Astrocyte (in vitro differentiated cells and primary cell): Measurements from ENCODE around the gene IFT20. TPM values are rescaled to one million over a fixed set of nuclear protein-coding genes. Genes with fewer than 3 reads are reported as not detected.

Experiments
- DNase-seq: peaks from one replicate; pipeline ENCODE4 v3.0.0-alpha.2; 2010; ENCODE audit warnings: low read depth
- FAIRE-seq: peaks from 2 replicates; lab custom pipeline; 2011; peaks lifted over from hg19 to GRCh38; lab: Jason Lieb, UNC
- H2AFZ ChIP-seq: 2 replicates; pipeline ENCODE4 v1.6.0; 2012; ENCODE audit warnings: low read depth, low read length, inconsistent platforms
- H3K27ac ChIP-seq: 2 replicates; pipeline ENCODE4 v1.5.1; 2011; ENCODE audit warnings: low read depth, low read length, inconsistent platforms
- H3K27me3 ChIP-seq: 2 replicates; pipeline ENCODE4 v1.6.0; 2011; ENCODE audit warnings: low read length, inconsistent platforms; ENCODE audit not compliant: insufficient read depth
- H3K36me3 ChIP-seq: 2 replicates; pipeline ENCODE4 v1.5.1; 2011; ENCODE audit warnings: low read length, inconsistent platforms; ENCODE audit not compliant: insufficient read depth
- H3K4me1 ChIP-seq: 2 replicates; pipeline ENCODE4 v1.5.1; 2011; ENCODE audit warnings: low read length, inconsistent platforms; ENCODE audit not compliant: insufficient read depth
- H3K4me2 ChIP-seq: 2 replicates; pipeline ENCODE4 v1.6.0; 2012; ENCODE audit warnings: low read length, inconsistent platforms
- H3K4me3 ChIP-seq: 2 replicates; pipeline ENCODE4 v1.5.1; 2011; ENCODE audit warnings: low read depth, mild to moderate bottlenecking, low read length, inconsistent platforms; ENCODE audit not compliant: insufficient read depth
- H3K79me2 ChIP-seq: 2 replicates; pipeline ENCODE4 v1.6.0; 2012; ENCODE audit warnings: mild to moderate bottlenecking, low read length, inconsistent platforms; ENCODE audit not compliant: insufficient read depth
- H3K9ac ChIP-seq: 2 replicates; pipeline ENCODE4 v1.6.0; 2012; ENCODE audit warnings: mild to moderate bottlenecking, low read length, inconsistent platforms
- H3K9me3 ChIP-seq: 2 replicates; pipeline ENCODE4 v1.5.1; 2012; ENCODE audit warnings: low read depth, mild to moderate bottlenecking, low read length, inconsistent platforms; ENCODE audit not compliant: insufficient read depth
- H4K20me1 ChIP-seq: 2 replicates; pipeline ENCODE4 v1.6.0; 2012; ENCODE audit warnings: low read length, inconsistent platforms; ENCODE audit not compliant: insufficient read depth
- H3K27ac Mint-ChIP-seq: one replicate; pipeline ENCODE4 v1.8.0; 2021; ENCODE audit warnings: mild to moderate bottlenecking, mixed read lengths; ENCODE audit not compliant: unreplicated experiment
- H3K27me3 Mint-ChIP-seq: one replicate; pipeline ENCODE4 v1.8.0; 2021; ENCODE audit warnings: low read depth, mixed read lengths; ENCODE audit not compliant: unreplicated experiment
- H3K36me3 Mint-ChIP-seq: one replicate; pipeline ENCODE4 v1.8.0; 2021; ENCODE audit warnings: low read depth, mixed read lengths; ENCODE audit not compliant: unreplicated experiment
- H3K4me1 Mint-ChIP-seq: one replicate; pipeline ENCODE4 v1.8.0; 2021; ENCODE audit warnings: low read depth, mixed read lengths; ENCODE audit not compliant: unreplicated experiment
- H3K4me3 Mint-ChIP-seq: one replicate; pipeline ENCODE4 v1.8.0; 2021; ENCODE audit warnings: mild to moderate bottlenecking, moderate library complexity, mixed read lengths; ENCODE audit not compliant: unreplicated experiment
- H3K9me3 Mint-ChIP-seq: one replicate; pipeline ENCODE4 v1.8.0; 2021; ENCODE audit warnings: mild to moderate bottlenecking, mixed read lengths; ENCODE audit not compliant: unreplicated experiment
- CTCF ChIP-seq: IDR thresholded peaks from 2 replicates; pipeline ENCODE4 v1.5.1; 2011; ENCODE audit warnings: low read depth, mild to moderate bottlenecking, inconsistent platforms, low read length, moderate library complexity; ENCODE audit not compliant: insufficient read depth
- EZH2 ChIP-seq: IDR thresholded peaks from 2 replicates; pipeline ENCODE4 v1.6.1; 2012; ENCODE audit warnings: mild to moderate bottlenecking, low read length, inconsistent platforms; ENCODE audit not compliant: insufficient read depth
- total RNA-seq: library from RNA; stranded (reverse); gene quantifications from 2 replicates; pipeline ENCODE4 v1.2.1, GENCODE V29; 2021

Gene IFT20
- total RNA-seq, 1 donor from 2014 or later = 70.4 TPM

- Mint-ChIP-seq H3K9me3 (peaks cover 2% of the 10 kb centered on the region), H3K4me1 (peaks cover 32% of the 10 kb centered on the region), H3K27ac (peak overlapping the region; percentile 26), H3K36me3 (peaks cover 20% of the 10 kb centered on the region), H3K27me3 (no peaks in the 10 kb centered on the region), H3K4me3 (no peak overlapping the region)
- peaks cover 75% of the 10 kb centered on the region for H4K20me1 ChIP-seq
- H3K4me2 ChIP-seq = no peak overlapping the region
- H3K36me3 ChIP-seq = peaks cover 44% of the 10 kb centered on the region
- peaks cover 65% of the 10 kb centered on the region for H3K79me2 ChIP-seq
- FAIRE-seq (no peak), DNase-seq (no peak)
- H3K9me3 ChIP-seq = no peaks in the 10 kb centered on the region
- H3K4me1 ChIP-seq = peaks cover 43% of the 10 kb centered on the region
- no peak overlapping the region for H2AFZ ChIP-seq
- H3K9ac ChIP-seq = no peak overlapping the region
- no peak overlapping the region for H3K27ac ChIP-seq
- no peak for TF ChIP-seq CTCF
- no peak for TF ChIP-seq EZH2
- H3K27me3 ChIP-seq = no peaks in the 10 kb centered on the region
- H3K4me3 ChIP-seq = no peak overlapping the region
Observed at GRCh38 chr17:28342313-28342712, 7.0 kb upstream of the IFT20 start.

- no peak overlapping the region for H3K27ac ChIP-seq
- peaks cover 80% of the 10 kb centered on the region for H4K20me1 ChIP-seq
- peaks cover 73% of the 10 kb centered on the region for H3K79me2 ChIP-seq
- H3K4me2 ChIP-seq = no peak overlapping the region
- Mint-ChIP-seq H3K4me1 (peaks cover 30% of the 10 kb centered on the region), H3K4me3 (no peak overlapping the region), H3K27ac (no peak overlapping the region), H3K36me3 (peaks cover 17% of the 10 kb centered on the region), H3K27me3 (no peaks in the 10 kb centered on the region), H3K9me3 (no peaks in the 10 kb centered on the region)
- FAIRE-seq = no peak
- no peaks in the 10 kb centered on the region for H3K9me3 ChIP-seq
- no peak overlapping the region for H3K4me3 ChIP-seq
- no peak for TF ChIP-seq EZH2
- no peaks in the 10 kb centered on the region for H3K27me3 ChIP-seq
- H2AFZ ChIP-seq = no peak overlapping the region
- no peak for DNase-seq
- H3K9ac ChIP-seq = no peak overlapping the region
- peaks cover 42% of the 10 kb centered on the region for H3K4me1 ChIP-seq
- H3K36me3 ChIP-seq = peaks cover 44% of the 10 kb centered on the region
Observed at GRCh38 chr17:28341516-28341915, 6.2 kb upstream of the IFT20 start.

GRCh38 chr17:28340374-28340773 is 5.1 kb upstream of the IFT20 start:
- Mint-ChIP-seq H3K9me3 (no peaks in the 10 kb centered on the region), H3K4me3 (no peak overlapping the region), H3K27ac (no peak overlapping the region), H3K4me1 (peaks cover 23% of the 10 kb centered on the region), H3K36me3 (peaks cover 17% of the 10 kb centered on the region), H3K27me3 (no peaks in the 10 kb centered on the region)
- FAIRE-seq (no peak), DNase-seq (no peak)
- H3K79me2 ChIP-seq = peaks cover 81% of the 10 kb centered on the region
- no peaks in the 10 kb centered on the region for H3K27me3 ChIP-seq
- peaks cover 69% of the 10 kb centered on the region for H4K20me1 ChIP-seq
- TF ChIP-seq EZH2 (no peak), CTCF (no peak)
- no peak overlapping the region for H3K4me2 ChIP-seq
- H3K4me3 ChIP-seq = no peak overlapping the region
- peaks cover 31% of the 10 kb centered on the region for H3K4me1 ChIP-seq
- no peak overlapping the region for H3K9ac ChIP-seq
- no peaks in the 10 kb centered on the region for H3K9me3 ChIP-seq
- peaks cover 43% of the 10 kb centered on the region for H3K36me3 ChIP-seq
- no peak overlapping the region for H3K27ac ChIP-seq
- H2AFZ ChIP-seq = no peak overlapping the region
